HG03064 (cell line): ENCODE results near the gene TFB1M.
"Not testable (repeated sequence)": the region's sequence is repeated elsewhere in the genome, so short reads cannot be mapped to it uniquely, and the experiment has no call there.

Source experiments
- ATAC-seq: cut with Tn5 transposase; IDR thresholded peaks from one replicate; pipeline ENCODE4 v1.9.1; 2021; ENCODE audit warnings: low read depth; ENCODE audit not compliant: unreplicated experiment

Gene TFB1M

DNA sequence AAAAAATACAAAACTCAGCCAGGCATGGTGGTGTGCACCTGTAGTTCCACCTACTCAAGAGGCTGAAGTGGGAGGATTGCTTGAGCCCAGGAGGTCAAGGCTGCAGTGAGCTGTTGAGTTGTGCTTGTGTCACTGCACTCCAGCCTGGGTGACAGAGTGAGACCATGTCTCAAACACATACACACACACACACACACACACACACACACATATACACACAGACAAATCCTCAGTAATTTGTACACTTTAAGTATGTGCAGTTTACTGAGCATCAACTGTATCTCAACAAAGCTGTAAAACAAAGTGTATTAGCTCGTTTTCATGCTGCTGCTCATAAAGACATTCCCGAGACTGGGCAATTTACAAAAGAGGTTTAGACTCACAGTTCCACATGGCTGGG, 7.3 kb downstream of the TFB1M start:
- ATAC-seq: no peak

DNA sequence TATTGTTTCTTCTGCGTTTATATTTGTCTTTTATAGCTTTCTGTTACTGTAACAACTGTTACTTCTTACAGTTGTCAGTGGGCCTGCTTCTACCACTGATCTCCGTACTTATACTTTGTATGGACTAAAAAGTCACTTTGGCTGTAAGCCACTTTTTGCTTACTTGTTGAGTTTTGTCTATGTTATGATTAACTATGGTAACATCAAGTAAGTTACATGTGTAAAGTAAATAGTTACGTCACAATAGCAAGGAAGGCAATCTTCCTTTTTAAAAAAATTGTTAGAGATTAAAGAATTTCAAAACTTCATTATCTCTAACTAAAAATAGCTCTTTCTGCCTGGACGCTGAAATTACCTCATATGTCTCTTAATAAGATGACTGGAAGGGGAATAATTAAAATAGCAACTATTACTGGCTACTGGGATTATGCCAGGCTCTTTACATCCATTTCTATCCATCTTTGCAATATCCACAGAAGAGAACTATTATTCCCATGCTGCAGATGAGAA, 10.9 kb downstream of the TFB1M start:
- ATAC-seq: no peak

DNA sequence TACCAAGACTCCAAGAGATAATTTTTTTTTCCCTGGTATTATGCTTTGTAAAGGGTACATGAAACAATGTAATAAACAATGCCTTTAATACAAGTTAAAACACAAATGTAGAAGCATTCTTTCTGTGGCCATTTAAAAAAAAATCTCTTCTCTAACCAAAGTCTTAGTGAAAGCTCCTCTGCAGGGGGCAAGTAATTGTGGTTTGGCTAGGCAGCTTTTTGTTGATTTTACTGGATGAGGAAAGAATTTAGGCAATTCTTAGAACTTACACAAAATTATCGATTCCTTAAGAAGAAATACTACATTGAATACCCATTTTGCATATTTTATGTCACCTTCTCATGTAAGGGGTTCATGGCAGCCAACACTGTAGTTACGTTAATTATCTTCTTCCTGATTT, 12.4 kb downstream of the TFB1M start:
- no peak for ATAC-seq

DNA sequence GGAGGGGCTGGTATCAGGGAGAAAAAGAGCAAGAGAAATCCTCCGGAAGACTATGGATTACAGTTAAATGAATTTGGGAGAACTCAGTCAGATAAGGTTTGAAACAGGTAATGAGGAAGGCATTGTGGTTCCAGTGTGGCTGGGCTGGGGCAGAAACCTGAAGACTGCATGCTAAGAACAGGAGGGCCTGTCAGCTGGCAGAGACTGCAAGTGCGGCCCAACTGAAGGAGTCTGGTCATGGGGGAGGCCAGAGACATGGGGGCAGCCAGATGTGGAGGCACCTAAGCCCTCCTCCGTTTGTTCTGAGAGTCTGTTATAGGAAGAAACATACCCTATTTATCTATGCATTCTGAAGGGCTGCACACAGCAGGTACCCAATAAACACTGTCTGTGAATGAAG, 16.6 kb downstream of the TFB1M start:
- no peak for ATAC-seq

DNA sequence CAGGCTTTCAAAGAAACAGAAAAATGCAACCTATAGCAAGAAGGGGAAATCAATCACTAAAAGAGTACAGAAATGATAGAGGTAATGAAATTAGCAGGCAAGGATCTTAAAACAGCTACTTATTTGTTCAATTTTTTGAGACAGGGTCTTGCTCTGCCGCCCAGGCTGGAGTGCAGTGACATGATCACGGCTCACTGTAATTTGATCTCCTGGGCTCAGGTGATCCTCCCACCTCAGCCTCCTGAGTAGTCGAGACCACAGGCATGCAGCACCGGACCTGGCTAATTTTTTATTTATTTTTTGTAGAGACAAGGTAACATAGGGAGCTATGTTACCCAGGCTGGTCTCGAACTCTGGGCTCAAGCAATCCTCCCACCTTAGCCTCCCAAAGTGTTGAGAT, 21.6 kb downstream of the TFB1M start:
- ATAC-seq: no peak

DNA sequence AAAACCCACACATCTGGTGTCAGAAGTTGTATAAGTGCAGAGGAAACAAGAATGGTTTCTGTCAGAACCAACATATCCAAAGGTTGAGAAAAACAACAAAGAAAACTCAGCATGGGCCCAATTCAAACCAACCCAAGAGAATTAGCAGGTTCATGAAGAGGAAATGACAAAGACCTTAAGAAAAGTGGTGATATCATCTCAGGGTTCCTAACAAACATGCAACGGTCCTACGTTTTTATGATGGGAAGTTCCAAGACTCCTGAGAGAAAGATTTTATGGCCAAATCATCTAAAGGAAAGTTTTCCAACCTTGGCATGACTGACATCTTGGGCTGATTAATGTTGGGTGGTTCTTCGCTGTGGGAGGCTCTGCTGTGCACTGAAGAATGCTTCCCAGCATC, 23.0 kb downstream of the TFB1M start:
- ATAC-seq: no peak

DNA sequence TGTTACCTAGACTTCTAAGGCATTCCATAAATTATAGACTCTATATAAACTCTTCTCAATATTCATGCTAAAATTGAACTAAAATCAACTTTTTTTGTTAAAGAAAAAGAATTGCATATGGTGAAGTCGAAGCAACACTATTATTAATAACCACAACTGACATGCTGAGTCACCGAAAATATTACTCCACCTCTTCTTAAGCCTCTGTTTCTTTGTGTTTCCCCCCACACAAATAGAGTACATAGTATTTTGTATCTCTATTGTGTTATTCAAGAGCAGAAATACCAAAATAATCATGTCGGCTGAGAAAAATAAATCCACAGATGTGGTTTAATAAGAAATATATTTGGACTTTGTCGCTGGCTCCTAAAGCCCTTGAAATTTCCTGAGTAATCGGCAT, 23.8 kb downstream of the TFB1M start:
- ATAC-seq: no peak

DNA sequence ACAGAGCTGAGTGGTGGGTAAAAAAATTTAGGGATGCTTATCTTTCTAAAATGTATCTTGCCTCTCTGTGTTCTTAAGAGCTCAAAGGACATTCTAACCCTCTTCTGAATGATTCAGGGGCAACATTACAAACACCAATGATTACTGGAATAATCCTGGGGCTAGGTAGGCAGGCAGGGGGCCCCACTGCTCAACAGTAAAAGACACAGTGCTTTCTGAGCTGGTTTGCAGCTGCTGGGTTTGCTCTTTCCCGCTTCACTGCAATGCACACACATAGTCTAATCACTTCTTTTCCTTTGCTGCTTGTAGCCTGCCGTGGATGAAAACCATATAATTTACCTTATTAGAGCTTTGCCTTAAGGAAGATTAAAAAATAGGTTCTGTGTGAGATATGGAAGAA, 26.5 kb downstream of the TFB1M start:
- ATAC-seq: no peak

DNA sequence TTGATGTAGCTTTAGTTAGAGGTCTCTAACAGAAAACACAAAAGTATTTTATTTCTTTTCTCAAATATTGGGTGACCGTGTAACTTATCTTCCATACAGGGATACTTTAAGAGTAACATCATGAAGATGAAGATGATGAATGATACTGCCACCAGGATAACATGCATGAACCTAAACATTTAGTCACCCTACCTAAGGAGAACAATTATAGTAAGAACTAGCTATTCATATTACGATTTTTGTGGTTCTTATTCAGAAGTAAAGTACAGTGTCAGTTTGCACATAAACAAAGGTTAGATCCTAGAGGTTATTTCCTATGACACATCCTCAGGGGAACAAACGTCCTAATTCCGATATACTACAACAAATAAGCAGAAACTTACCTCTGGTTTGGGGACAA, 29.5 kb downstream of the TFB1M start:
- no peak for ATAC-seq

DNA sequence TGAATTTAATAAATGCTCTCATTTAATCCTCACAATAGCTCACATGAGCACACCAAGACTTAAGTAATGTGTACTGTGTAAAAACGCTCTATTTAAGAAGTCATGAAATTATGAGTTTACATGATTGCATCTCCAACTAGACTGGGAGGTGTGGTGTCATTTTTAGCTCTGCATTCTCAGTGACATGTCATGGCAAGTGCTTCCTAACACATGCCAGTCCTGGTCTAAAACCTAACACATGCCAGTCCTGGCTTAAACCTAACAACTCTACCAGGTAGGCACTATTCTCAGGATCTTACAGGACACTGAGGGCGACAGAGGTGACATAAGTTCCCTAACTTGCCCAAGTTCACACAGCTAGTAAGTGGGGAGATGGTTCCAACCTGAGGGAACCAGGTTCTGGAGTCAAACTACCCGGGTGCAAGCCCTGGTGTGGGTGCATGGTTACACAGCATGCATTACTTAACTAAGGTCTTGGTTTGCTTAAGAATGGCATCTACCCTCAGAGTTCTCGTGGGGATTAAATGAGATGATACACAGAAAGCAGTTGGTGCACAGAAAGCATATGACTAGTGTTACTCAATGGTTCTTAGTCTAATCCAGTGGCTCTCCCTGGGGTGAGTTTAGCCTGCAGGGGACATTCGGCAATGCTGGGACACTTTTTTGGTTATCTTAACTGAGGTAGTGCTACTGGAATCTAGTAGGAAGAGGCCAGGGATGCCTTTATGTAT, 35.8 kb downstream of the TFB1M start:
- ATAC-seq: no peak

DNA sequence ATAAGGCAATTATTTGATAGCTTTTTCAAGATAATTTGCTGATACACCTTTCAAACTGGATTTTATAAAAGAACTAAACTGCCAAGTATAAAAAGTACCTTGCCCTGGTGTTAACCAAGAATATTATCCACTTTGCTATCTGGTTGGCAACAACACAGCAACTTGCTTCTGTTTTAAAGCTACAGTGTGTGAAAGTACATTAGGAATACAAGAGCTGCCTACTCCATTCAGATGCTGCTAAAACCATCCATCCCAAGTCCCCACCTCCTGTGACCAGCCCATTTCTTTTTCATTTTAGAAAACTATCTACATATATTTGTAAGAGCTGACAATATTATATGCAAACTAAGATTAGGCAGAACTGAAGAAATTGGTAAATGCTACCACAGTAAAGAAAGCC, 37.6 kb downstream of the TFB1M start:
- no peak for ATAC-seq

DNA sequence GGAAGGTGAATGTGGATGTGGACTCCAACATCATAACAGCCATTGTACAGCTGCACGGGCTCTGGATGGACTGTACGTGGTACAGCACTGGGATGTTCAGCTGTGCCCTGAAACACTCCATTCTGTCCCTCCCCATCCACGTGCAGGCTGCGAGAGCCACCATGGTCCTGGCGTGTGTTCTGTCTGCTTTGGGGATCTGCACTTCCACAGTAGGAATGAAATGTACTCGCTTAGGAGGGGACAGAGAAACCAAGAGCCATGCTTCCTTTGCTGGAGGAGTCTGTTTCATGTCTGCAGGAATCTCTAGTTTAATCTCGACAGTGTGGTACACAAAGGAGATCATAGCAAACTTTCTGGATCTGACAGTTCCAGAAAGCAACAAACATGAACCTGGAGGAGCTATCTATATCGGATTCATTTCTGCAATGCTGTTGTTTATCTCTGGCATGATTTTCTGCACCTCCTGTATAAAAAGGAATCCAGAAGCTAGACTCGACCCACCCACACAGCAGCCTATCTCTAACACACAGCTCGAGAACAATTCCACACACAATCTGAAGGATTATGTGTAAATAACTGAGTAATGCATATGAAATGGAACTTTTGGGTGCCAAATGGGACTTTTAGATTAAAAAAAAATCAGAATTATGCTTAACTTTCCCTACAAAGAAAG, 38.3 kb downstream of the TFB1M start:
- ATAC-seq: no peak

DNA sequence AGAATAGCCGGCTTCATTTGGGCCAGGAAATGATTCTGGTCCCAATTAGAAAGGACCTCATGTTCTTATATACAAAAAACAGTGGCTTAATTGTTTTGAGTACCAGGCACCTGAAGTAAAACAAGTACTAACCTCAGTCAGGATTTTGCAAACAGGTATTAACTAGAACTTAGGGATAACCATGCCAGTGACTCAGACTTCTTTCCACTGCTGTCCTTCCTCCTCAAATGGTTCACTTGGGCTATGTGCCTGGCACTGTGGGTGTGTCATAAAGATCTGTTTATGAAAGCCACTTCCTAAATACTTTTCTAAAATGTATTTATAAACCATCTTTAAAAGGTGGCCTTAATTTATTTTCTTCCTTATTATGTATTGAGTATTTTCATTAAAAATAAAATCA, 39.8 kb downstream of the TFB1M start:
- ATAC-seq: no peak

DNA sequence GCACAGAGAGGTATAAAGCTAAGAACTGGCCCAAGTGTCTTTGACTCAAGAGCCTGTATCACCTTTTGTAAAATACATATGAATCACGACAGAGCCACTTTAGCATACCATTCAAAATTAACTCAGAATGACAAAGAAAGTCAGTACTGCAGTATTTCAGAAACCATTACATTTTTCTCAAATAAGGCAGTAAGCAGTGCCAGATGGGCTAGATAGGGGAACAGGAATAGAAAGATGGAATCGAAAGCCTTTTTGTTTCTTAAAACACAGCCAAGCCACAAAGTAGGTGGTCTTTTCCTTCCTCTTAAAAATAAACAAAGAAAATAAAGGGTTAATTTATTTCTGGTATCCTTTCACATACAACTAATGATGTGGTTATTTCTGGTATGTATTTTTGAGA, 40.2 kb downstream of the TFB1M start:
- ATAC-seq: no peak

DNA sequence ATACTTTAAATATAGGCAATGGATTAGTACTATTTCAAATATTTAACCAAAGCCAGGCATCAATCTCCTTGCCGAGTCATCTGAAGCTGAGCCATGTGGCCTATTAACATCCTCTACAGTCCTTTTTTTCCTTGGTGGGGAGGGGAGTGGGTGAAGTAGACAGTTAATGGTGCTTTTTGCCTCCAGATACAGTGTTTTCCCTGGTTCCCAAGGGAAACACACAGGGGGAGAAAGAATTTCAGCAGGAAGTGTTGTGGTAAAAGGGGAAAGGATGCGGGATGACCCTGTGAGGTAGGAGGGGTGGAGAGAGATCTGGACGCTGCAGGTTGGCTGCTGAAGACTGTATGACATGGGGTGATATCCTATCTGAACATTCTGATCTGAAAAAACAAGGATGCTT, 40.9 kb downstream of the TFB1M start:
- no peak for ATAC-seq

DNA sequence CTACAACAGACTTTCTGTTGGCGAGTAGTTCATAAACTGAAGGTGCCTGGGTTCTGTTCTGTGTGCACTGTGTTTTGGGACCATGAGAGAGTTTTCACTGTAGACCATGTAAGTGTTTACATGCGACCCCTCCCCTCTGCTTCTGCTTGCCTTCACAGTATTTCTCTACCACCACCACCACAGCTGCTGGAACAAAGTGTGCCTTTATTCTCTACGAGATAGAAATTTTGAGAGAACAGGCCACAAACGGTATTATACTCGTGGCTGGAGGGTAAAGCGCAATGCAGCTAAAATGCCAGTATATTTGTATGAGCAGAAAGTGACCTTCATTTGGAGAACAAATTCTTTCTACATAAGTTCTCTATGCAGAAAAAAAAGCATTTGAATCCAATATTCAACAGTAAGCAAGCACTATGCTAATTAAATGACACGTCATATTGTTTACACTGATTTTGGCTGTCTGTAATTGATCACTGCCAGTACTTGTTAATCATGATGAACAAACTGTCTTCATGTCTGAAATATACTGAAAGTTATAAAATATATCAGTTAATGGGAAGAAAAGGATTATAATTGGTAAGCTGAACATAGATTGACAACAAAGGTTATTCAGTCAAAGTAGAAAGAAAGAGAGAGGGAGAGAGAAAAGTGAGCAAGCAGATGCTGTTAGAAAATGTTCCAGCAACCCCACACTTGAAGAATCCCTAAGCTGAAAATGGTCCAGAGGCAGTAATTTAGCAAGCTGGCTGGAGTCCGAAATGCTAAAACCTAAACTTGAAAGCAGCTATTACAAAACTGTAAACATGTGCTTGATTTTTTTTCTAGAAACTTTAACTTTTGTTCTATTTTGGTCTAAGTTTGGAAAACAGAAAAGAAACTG, 41.7 kb downstream of the TFB1M start:
- no peak for ATAC-seq

DNA sequence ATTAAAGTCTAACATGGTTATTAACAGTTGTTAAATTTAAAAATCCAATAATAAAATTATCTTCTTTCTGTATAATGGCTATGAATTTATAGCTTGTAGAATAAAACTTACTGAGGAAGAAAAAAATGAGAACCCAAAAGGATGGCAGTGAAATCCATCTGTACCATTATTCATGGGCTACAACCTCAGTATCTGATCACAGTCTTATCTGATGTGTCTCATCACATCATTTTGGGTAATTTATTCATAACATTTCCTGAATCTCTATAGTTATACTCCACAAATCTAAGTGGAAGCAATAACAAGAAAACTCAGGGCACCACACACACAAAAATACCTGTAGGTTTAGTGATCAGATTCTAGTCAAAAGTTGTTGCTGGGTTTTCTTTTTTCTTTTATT, 43.1 kb downstream of the TFB1M start:
- ATAC-seq: no peak

DNA sequence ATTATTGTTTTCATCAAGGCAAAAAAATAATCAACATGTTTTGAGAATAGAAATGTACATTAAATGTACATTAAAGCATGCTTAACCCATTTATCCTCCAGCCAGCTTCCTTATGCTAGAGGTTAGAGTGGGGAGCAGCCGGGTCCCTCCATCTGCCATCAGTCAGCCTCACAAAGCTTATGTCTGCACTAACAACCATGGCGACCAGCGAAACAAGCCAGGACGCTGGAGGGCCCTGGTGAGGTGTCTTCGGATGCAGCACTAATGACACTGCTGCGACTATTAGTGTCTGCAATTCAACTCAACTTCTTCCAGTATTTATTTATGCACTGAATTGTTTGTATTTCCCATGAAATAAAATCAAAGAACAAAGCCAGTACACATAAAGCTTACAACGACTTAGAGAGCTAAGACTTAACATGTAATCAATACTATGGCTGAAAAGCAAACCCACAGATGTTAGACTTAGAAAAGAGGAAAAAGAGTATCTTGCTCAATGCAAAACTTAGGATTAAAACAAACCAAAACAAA, 43.7 kb downstream of the TFB1M start:
- no peak for ATAC-seq

DNA sequence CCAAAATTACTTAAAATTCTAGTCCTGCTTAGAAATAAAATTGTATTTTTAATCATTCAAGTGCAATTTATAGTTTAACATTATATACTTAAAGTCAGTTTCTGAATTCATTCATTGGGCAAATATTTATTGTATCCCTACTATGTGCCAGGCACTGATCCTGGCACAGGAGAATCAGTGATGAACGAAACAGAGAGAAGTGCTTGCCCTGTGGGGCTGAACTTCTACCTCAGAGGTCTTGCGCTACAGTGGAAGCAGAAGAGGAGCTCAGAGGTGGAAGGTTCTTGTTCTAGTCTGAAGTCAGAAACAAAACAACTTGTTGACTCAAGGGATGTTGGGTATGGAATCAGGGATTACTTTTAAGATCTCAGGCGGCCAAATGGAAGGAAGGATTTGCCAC, 44.5 kb downstream of the TFB1M start:
- no peak for ATAC-seq

DNA sequence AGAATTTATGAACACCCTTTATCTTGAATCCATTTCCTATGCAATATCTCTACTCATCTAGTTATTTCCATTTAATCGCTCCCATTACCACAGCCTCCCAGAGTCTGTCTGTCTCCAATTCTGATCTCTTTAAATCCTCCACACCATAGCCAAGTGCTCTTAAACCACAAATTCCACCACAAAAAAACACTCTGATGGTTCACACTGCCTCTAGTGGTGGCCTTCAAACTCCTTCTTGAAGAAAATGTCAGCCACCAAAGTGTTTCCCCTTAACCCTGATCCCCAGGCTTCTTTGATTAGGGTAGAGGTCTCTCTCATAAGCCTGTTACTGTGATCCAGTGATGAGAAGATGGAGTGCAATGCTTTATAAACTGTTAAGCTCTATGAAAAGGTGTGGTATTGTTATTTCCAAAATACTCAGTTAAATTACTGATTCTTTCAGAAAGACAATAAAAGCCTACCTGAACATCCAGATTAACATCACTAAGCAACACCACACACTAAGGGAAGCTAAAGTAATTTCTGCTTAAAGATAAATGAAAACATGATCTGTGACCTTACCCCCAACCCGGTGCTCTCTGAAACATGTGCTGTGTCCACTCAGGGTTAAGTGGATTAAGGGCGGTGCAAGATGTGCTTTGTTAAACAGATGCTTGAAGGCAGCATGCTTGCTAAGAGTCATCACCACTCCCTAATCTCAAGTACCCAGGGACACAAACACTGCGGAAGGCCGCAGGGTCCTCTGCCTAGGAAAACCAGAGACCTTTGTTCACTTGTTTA, 46.0 kb downstream of the TFB1M start:
- ATAC-seq: not testable (repeated sequence)
